ENCODE measurements around the gene GNB2.

- TF ChIP-seq CTCF (IDR thresholded peaks at IDR 0.05) (no peak), POLR2A (IDR thresholded peaks at IDR 0.05) (no peak)
These were observed 32.1 kb upstream of the GNB2 start, which contains the start of gene TFR2 for GRCh38 chr7:100641463-100641859.
